Cardiac muscle cell (in vitro differentiated cells and primary cell): ENCODE data around the gene PRRT1B. TPM values are rescaled to one million over a fixed set of nuclear protein-coding genes. Genes with fewer than 3 reads are reported as not detected.

ENCODE experiments used
- DNase-seq, 2 donors: peaks; one replicate each; pipeline versions ENCODE4 v3.0.0 to v3.0.0-alpha.2; 2010 to 2017; ENCODE audit warnings: low read depth in 1 of 2, low spot score in 1 of 2
- H3K27ac ChIP-seq: fragments of 200-600 bp; sonication (generic); 2 replicates; pipeline ENCODE4 v1.5.1; 2016
- H3K27me3 ChIP-seq: fragments of 200-600 bp; sonication (generic); 2 replicates; pipeline ENCODE4 v1.6.0; 2016; ENCODE audit warnings: control low read depth
- H3K36me3 ChIP-seq: fragments of 200-600 bp; sonication (generic); 2 replicates; pipeline ENCODE4 v1.5.1; 2016; ENCODE audit warnings: control low read depth
- H3K4me1 ChIP-seq: fragments of 200-600 bp; sonication (generic); 2 replicates; pipeline ENCODE4 v1.8.1; 2017; ENCODE audit warnings: low read depth, mild to moderate bottlenecking, mixed run types
- H3K4me3 ChIP-seq: fragments of 200-600 bp; sonication (generic); 2 replicates; pipeline ENCODE4 v1.5.1; 2016; ENCODE audit warnings: mild to moderate bottlenecking
- H3K9me3 ChIP-seq: fragments of 200-600 bp; sonication (generic); 2 replicates; pipeline ENCODE4 v1.5.1; 2017; ENCODE audit warnings: low read depth, mild to moderate bottlenecking, control low read depth
- CTCF ChIP-seq: IDR thresholded peaks from 2 replicates; pipeline ENCODE4 v1.5.1; 2012; ENCODE audit warnings: low read depth, mild to moderate bottlenecking, low read length
- polyA plus RNA-seq: library from polyadenylated mRNA; unstranded; fragments of >200 nt; fragmentation: Nextera tagmentation; extraction: Ambion mirVana; gene quantifications from 2 replicates; pipeline ENCODE4 v1.2.1, GENCODE V29; 2016
- total RNA-seq: library from RNA; depleted of rRNA; stranded (reverse); fragments of >200 nt; gene quantifications from 2 replicates; pipeline ENCODE4 v1.2.3, GENCODE V29; 2016

Gene PRRT1B
- total and polyA plus RNA-seq, 2 experiments from 2014 or later = not detected

GRCh38 chr9:131590907-131591844, 45.9 kb downstream of the PRRT1B start:
- Histone ChIP-seq H3K27me3 (no peaks in the 10 kb centered on the region), H3K36me3 (no peaks in the 10 kb centered on the region), H3K27ac (no peak overlapping the region), H3K4me3 (no peak overlapping the region), H3K9me3 (no peaks in the 10 kb centered on the region), H3K4me1 (no peaks in the 10 kb centered on the region)
- DNase-seq = peak; percentile 83 to 85
- TF ChIP-seq CTCF = peak; percentile 89

- no peak for TF ChIP-seq CTCF
- no peak for DNase-seq
- no peaks in the 10 kb centered on the region for H3K36me3 ChIP-seq
- no peaks in the 10 kb centered on the region for H3K9me3 ChIP-seq
- H3K27me3 ChIP-seq = no peaks in the 10 kb centered on the region
- no peak overlapping the region for H3K4me3 ChIP-seq
- H3K27ac ChIP-seq = no peak overlapping the region
- H3K4me1 ChIP-seq = no peaks in the 10 kb centered on the region
Measured at GRCh38 chr9:131591845-131592208, 46.5 kb downstream of the PRRT1B start.

GRCh38 chr9:131593091-131593820, 47.9 kb downstream of the PRRT1B start:
- peak in 1 of 2 donors; percentile 18 for DNase-seq
- no peak for TF ChIP-seq CTCF
- no peaks in the 10 kb centered on the region for H3K9me3 ChIP-seq
- H3K36me3 ChIP-seq = peaks cover 3% of the 10 kb centered on the region
- H3K27ac ChIP-seq = no peak overlapping the region
- no peaks in the 10 kb centered on the region for H3K27me3 ChIP-seq
- H3K4me1 ChIP-seq = no peaks in the 10 kb centered on the region
- no peak overlapping the region for H3K4me3 ChIP-seq

- Histone ChIP-seq H3K4me1 (no peaks in the 10 kb centered on the region), H3K9me3 (no peaks in the 10 kb centered on the region), H3K27me3 (no peaks in the 10 kb centered on the region), H3K27ac (no peak overlapping the region), H3K36me3 (peaks cover 3% of the 10 kb centered on the region), H3K4me3 (no peak overlapping the region)
- no peak for DNase-seq
- TF ChIP-seq CTCF = no peak
Measured at GRCh38 chr9:131593936-131594665, 48.8 kb downstream of the PRRT1B start.

GRCh38 chr9:131594906-131595665, 49.8 kb downstream of the PRRT1B start:
- Histone ChIP-seq H3K4me3 (no peak overlapping the region), H3K27ac (no peak overlapping the region), H3K27me3 (no peaks in the 10 kb centered on the region), H3K36me3 (peaks cover 3% of the 10 kb centered on the region), H3K9me3 (no peaks in the 10 kb centered on the region), H3K4me1 (no peaks in the 10 kb centered on the region)
- no peak for DNase-seq
- TF ChIP-seq CTCF = no peak
